Stomach (tissue), 4 donors: ENCODE data around the gene SCGB2B2.

Experiments used
- POLR2A ChIP-seq, 4 donors: fragments of 450-650 bp; IDR thresholded peaks; one replicate each; pipeline ENCODE4 v1.6.1; 2016; ENCODE audit warnings: antibody characterized with exemption in 4 of 4, control low read depth in 2 of 4, mild to moderate bottlenecking in 1 of 4, moderate library complexity in 1 of 4
- TF ChIP-seq, protein P1 (sequence below), 7 experiments: fragments of 450-650 bp in 4 of 7; fragments of 200-600 bp in 3 of 7; sonication (generic) in 3 of 7; IDR thresholded peaks; one replicate each; pipeline ENCODE4 v1.5.1; 2016 to 2019; ENCODE audit warnings: antibody characterized with exemption in 7 of 7, control low read depth in 2 of 7, mild to moderate bottlenecking in 1 of 7

GRCh38 chr19:34662919-34663318 is 14.0 kb downstream of the SCGB2B2 start:
- TF ChIP-seq, protein P1, sequence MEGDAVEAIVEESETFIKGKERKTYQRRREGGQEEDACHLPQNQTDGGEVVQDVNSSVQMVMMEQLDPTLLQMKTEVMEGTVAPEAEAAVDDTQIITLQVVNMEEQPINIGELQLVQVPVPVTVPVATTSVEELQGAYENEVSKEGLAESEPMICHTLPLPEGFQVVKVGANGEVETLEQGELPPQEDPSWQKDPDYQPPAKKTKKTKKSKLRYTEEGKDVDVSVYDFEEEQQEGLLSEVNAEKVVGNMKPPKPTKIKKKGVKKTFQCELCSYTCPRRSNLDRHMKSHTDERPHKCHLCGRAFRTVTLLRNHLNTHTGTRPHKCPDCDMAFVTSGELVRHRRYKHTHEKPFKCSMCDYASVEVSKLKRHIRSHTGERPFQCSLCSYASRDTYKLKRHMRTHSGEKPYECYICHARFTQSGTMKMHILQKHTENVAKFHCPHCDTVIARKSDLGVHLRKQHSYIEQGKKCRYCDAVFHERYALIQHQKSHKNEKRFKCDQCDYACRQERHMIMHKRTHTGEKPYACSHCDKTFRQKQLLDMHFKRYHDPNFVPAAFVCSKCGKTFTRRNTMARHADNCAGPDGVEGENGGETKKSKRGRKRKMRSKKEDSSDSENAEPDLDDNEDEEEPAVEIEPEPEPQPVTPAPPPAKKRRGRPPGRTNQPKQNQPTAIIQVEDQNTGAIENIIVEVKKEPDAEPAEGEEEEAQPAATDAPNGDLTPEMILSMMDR (IDR thresholded peaks at IDR 0.05), result peak in 3 of 7 experiments; percentile 16 to 19 (median 17)
- TF ChIP-seq POLR2A (IDR thresholded peaks at IDR 0.05), result no peak
